ENCODE data around the gene SRSF9. TPM values are rescaled to one million over a fixed set of nuclear protein-coding genes. Genes with fewer than 3 reads are reported as not detected.

SRSF9 gene
- total and polyA plus RNA-seq, 2 of the 13 experiments (the other 11 are each of a cell fraction or from before 2014, with no cell fraction given): 125 to 144 TPM

DNA sequence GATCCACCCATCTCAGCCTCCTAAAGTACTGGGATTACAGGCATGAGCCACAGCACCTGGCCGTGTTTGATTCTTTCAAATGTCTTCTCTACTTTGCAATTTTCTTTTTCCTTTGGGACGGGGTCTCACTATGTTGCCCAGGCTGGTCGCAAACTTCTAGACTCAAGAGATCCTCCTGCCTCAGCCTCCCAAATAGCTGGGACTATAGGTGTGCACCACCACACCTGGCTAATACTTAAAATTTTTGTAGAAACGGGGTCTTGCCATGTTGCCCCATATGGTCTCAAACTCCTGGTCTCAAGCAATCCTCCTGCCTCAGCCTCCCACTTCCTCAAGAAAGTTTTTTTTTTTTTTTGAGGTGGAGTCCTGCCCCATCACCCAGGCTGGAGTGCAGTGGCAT is 21.6 kb downstream of the SRSF9 start:
- no peaks in the 10 kb centered on the region for H3K9me3 ChIP-seq (ENCODE audit: low read length)
- BruUV-seq (replicated peaks): no TSS peak
- TF ChIP-seq AHDC1 (CRISPR knock-in tag; IDR thresholded peaks at IDR 0.05; ENCODE audit: borderline replicate concordance) (no peak), ZNF121 (CRISPR knock-in tag; IDR thresholded peaks at IDR 0.05) (peak; percentile 57)
- peak overlapping the region; percentile 87; the same call in 1 of the 2 replicates for H3K4me2 ChIP-seq (ENCODE audit: low read depth, low read length)
- H3K27me3 ChIP-seq (ENCODE audit: control insufficient read depth in 1 of 2, insufficient read depth in 2 of 2, low read length in 2 of 2): no peaks in the 10 kb centered on the region; a peak in 1 of 5 replicates
- in situ Hi-C loops (cut with HindIII; ENCODE audit: extremely low pct_ligation_motif_present, low pct_unique_long_range_greater_than_20kb) (no loop called here), intact Hi-C loops (cut with micrococcal nuclease; ENCODE audit: unreplicated experiment) (loop anchor here (2.0 kb wide), 1 partner anchor 21 kb away; the partner anchor contains the start of gene SRSF9)
- H2AFZ ChIP-seq (ENCODE audit: low read length): no peak overlapping the region
- peaks cover 60% of the 10 kb centered on the region for H3K79me2 ChIP-seq (ENCODE audit: insufficient read depth, low read length)
- no peak overlapping the region for H3K27ac ChIP-seq (ENCODE audit: extremely low read length, insufficient read depth, low read length)
- DNase-seq (ENCODE audit: low spot score) (no peak), FAIRE-seq (no peak), ATAC-seq (no peak)
- H3K36me3 ChIP-seq (replicated peaks in 1 of 2; ENCODE audit: control insufficient read depth in 1 of 2, insufficient read depth in 2 of 2, low read length in 2 of 2): peaks cover 5 to 33% of the 10 kb centered on the region in 2 experiments
- 0 out of 2 replicates have a peak, but pooled peaks cover 2% of the 10 kb centered on the region for H4K20me1 ChIP-seq (ENCODE audit: insufficient read depth, low read length)
- POLR2A ChIA-PET: interaction anchor here (1.0 kb wide), 1 partner anchor 21 kb away, joined by 3 read pairs; the partner anchor contains the start of gene SRSF9
- peaks cover 30% of the 10 kb centered on the region for H3K4me1 ChIP-seq (ENCODE audit: insufficient read depth, low read length)
- WGBS (ENCODE audit: low lambda C conversion rate): 98% methylated on average over 4 of the region's 4 CpGs
- CTCF ChIA-PET (ENCODE audit: low intra/inter-chr PET ratio, low total read pairs): no interaction called here
- peak overlapping the region in 2 of 3 experiments; percentile 81 to 97; a peak in 1 of 6 replicates for H3K4me3 ChIP-seq (replicated peaks in 1 of 3; ENCODE audit: insufficient read depth in 1 of 3, low read depth in 2 of 3, low read length in 3 of 3)
- peak overlapping the region; percentile 91; the same call in 1 of the 2 replicates for H3K9ac ChIP-seq (ENCODE audit: insufficient read depth, low read depth, low read length)

All from HepG2 (cell line).